Inflammatory macrophage treated with lipopolysaccharide for 4 hours (primary cell): ENCODE data around the gene TNNI3.
"Not testable (repeated sequence)": the region's sequence is repeated elsewhere in the genome, so short reads cannot be mapped to it uniquely, and the experiment has no call there.

ENCODE experiments used
- DNase-seq: peaks from one replicate; pipeline ENCODE4 v3.0.0-alpha.2; 2020

The TNNI3 gene

DNA sequence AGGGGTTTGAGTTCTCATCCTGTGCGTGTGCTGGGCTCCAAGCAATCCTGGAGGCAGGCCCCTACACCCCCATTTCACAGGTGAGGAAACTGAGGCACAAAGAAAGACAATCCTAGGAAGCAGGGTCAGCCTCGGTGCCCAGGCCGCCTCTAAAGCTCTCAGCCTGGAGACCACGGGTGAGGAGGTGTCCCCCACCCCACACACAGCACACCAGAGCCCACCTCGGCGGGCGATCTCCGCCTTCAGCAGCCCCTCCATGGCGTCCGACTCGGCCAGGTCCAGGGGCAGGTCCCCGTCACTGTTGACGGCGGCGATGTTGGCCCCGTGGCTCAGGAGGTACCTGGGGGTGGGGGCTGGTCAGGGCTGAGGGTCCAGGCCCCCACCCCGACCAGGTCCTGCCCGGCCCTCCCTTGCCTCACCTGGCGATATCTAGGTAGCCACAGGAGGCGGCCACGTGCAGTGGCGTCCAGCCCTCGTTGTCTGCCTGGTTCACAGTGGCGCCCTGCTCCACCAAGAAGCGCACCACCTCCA is 45.2 kb downstream of the TNNI3 start:
- DNase-seq, result no peak

DNA sequence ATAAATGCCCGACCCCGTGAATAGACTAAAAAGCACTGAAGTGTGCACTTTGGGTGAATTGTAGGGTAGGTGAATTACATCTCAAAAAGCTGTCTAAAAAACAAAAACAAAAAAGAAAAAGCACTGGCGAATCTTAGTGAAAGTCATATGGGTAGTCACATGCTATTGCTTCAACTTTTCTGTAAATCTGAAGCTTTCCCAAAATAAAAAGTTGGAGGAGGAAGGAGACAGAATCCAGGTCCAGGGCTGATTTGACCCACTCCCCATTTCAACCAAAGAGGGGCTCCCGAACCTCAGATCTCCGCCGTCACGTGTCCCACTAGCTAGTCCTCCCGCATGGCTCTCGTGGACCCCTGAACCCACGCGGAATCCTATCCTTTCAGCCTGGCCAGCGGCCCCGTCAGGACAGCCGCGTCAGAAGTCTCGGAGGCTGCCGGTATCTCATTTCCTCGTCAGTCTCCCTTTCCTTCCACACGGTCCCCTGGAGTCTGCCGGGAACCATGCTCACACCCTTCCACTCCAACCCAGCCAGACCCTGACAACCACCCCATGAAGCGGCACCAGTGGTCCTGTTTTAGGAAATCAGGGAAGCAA is 46.2 kb downstream of the TNNI3 start:
- no peak for DNase-seq

DNA sequence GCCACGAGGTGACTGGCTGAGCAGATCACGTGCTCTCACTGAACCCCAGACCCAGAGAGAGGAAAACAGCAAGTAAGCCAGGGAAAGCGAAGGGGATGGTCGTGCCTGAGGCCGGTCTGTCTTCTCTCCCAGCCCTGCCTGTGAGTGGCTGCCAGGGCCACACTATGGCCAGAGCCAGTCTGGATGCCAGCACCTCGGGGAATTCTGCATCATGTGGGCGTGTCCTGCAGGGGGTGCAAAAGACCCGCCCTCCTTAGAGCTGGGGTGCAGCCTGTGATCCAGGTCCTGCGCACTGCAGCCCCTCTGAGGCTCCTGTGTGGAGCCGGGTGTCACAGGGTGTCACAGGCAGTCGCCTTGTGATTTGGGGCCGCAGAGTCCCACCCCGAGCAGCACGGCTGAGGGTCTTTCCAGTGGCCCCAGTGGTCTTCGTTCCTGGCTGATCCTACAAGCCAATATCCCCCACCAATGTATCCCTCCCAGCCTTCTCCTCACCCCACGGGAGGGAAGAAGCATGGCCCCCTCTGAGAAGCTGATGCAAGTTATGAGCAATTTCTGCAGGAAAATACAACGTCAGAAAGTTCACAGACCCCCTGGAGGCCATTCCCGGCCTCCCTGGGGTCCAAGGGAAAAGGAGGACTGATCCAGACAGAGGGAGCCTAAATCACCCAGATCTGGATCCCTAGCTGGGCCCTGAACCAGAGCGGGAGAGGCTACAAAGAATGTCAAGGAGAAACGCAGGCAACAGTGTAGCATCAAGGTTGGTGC is 47.8 kb downstream of the TNNI3 start:
- no peak for DNase-seq

DNA sequence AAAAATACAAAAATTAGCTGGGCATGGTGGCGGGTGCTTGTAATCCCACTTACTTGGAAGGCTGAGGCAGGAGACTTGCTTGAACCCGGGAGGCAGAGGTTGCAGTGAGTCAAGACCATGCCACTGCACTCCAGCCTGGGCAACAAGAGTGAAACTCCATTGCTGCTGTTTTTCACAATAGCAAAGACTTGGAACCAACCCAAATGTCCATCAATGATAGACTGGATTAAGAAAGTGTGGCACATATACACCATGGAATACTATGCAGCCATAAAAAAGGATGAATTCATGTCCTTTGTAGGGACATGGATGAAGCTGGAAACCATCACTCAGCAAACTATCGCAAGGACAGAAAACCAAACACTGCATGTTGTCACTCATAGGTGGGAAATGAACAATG is 50.3 kb downstream of the TNNI3 start:
- not testable (repeated sequence) for DNase-seq

GRCh38 chr19:55106591-55106990 is 50.9 kb downstream of the TNNI3 start:
- no peak for DNase-seq

DNA sequence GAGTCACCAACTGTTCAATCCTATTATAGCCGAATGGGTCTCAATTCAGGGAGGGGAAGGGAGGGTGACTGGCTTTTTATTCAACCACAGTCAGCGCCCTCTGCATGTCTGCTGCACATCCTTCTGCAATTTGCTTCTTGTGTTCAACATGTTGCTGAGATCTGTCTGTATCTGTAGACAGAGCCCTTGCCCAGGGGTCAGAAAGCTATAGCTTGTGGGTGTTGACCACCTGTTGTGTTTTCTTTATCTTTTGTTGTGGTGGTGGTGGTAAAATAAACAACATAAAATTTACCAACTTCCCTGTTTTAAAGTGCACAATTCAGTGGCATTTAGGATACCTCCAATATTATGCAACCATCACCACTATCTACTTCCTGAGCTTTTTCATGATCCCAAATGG is 52.3 kb downstream of the TNNI3 start:
- DNase-seq, result no peak

DNA sequence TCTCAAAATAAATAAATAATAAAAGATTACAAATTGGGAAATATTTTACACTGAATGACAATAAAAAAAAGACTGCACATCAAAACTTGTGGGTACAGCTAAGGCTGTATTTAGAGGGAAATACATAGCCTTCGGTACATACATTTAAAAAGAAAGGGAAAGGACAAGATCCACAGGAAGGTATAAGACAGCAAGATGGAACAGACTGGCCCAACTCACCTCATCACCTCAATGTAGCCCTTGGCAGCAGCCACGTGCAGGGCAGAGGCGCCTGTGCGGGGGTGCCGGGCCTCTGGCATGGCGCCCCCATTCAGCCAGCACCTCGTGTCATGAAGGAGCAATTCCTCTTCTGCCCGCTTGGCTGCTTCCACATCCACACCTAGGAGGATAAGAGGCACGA is 54.3 kb downstream of the TNNI3 start:
- no peak for DNase-seq
